Measurements from ENCODE around the gene ZC3H4. TPM values are rescaled to one million over a fixed set of nuclear protein-coding genes. Genes with fewer than 3 reads are reported as not detected.

ZC3H4 gene
- total and polyA plus RNA-seq, 4 donors = 2.9 to 11.8 (median 6.3) TPM

GRCh38 chr19:47111682-47112165 lies 1.9 kb downstream of the ZC3H4 start (continued):
- no peak for TF ChIP-seq REST (IDR thresholded peaks at IDR 0.05)

GRCh38 chr19:47111006-47111621 lies 2.5 kb downstream of the ZC3H4 start:
- TF ChIP-seq SP1 (IDR thresholded peaks at IDR 0.05) = no peak
- TF ChIP-seq EGR1 (IDR thresholded peaks at IDR 0.05; ENCODE audit: low read depth in 2 of 2) = no peak
- TF ChIP-seq ATF3 (IDR thresholded peaks at IDR 0.05) = no peak
- TF ChIP-seq HNF4G (IDR thresholded peaks at IDR 0.05) = no peak
- TF ChIP-seq YY1 (IDR thresholded peaks at IDR 0.05) = peak; percentile 14
- DNase-seq (ENCODE audit: low spot score) = peak; percentile 77
- Histone ChIP-seq H3K27ac (ENCODE audit: low read depth in 1 of 2, low read length in 2 of 2) (peak overlapping the region; percentile 99), H3K27me3 (ENCODE audit: control insufficient read depth in 4 of 4, insufficient read depth in 4 of 4, low read length in 3 of 4) (no peaks in the 10 kb centered on the region), H3K4me3 (ENCODE audit: low read depth in 1 of 3, low read length in 3 of 3) (peak overlapping the region; percentile 80 to 97 (median 87)), H3K4me1 (ENCODE audit: control insufficient read depth in 4 of 4, insufficient read depth in 4 of 4, low read length in 3 of 4) (peaks cover 2 to 37% (median 16%) of the 10 kb centered on the region in 4 donors), H3K9ac (ENCODE audit: low read depth in 1 of 2, low read length in 2 of 2) (peak overlapping the region; percentile 84 to 98), H3K9me3 (ENCODE audit: control insufficient read depth in 4 of 4, low read length in 3 of 4) (no peaks in the 10 kb centered on the region), H3K36me3 (ENCODE audit: control insufficient read depth in 4 of 4, insufficient read depth in 3 of 4, low read depth in 1 of 4, low read length in 3 of 4) (peaks cover 0 to 4% (median 2%) of the 10 kb centered on the region in 4 donors)
- 33% methylated on average over 35 of the region's 35 CpGs for WGBS

- H3K27ac ChIP-seq (ENCODE audit: low read depth in 1 of 2, low read length in 2 of 2) = peak overlapping the region; percentile 99
- peaks cover 0 to 4% (median 2%) of the 10 kb centered on the region in 4 donors for H3K36me3 ChIP-seq (ENCODE audit: control insufficient read depth in 4 of 4, insufficient read depth in 3 of 4, low read depth in 1 of 4, low read length in 3 of 4)
- no peaks in the 10 kb centered on the region for H3K9me3 ChIP-seq (ENCODE audit: control insufficient read depth in 4 of 4, low read length in 3 of 4)
- TF ChIP-seq HNF4A (conservative IDR thresholded peaks at IDR 0.05) = no peak
- TF ChIP-seq FOXA1 (IDR thresholded peaks at IDR 0.05) = no peak
- TF ChIP-seq TAF1 (conservative IDR thresholded peaks at IDR 0.05) = no peak
- no peak for TF ChIP-seq RAD21 (IDR thresholded peaks at IDR 0.05)
- no peak for TF ChIP-seq ZBTB33 (IDR thresholded peaks at IDR 0.05)
- TF ChIP-seq FOXA2 (IDR thresholded peaks at IDR 0.05) = no peak
- TF ChIP-seq RXRA (IDR thresholded peaks at IDR 0.05) = no peak
- TF ChIP-seq CTCF (IDR thresholded peaks at IDR 0.05; ENCODE audit: low read depth, low read length, missing input control) = no peak
- no peak for TF ChIP-seq REST (IDR thresholded peaks at IDR 0.05)
- TF ChIP-seq HNF4G (IDR thresholded peaks at IDR 0.05) = no peak
- no peak for TF ChIP-seq SP1 (IDR thresholded peaks at IDR 0.05)
- TF ChIP-seq JUND (IDR thresholded peaks at IDR 0.05) = no peak
- TF ChIP-seq MAX (IDR thresholded peaks at IDR 0.05) = no peak
- TF ChIP-seq ATF3 (IDR thresholded peaks at IDR 0.05) = no peak
- no peak for TF ChIP-seq NR2F2 (IDR thresholded peaks at IDR 0.05)
- no peak for TF ChIP-seq GABPA (IDR thresholded peaks at IDR 0.05 in 1 of 2, conservative IDR thresholded peaks at IDR 0.05 in 1 of 2)
- peak overlapping the region; percentile 80 to 97 (median 87) for H3K4me3 ChIP-seq (ENCODE audit: low read depth in 1 of 3, low read length in 3 of 3)
- peak overlapping the region; percentile 84 to 98 for H3K9ac ChIP-seq (ENCODE audit: low read depth in 1 of 2, low read length in 2 of 2)
- no peaks in the 10 kb centered on the region for H3K27me3 ChIP-seq (ENCODE audit: control insufficient read depth in 4 of 4, insufficient read depth in 4 of 4, low read length in 3 of 4)
- 53% methylated on average over 12 of the region's 12 CpGs for WGBS
- H3K4me1 ChIP-seq (ENCODE audit: control insufficient read depth in 4 of 4, insufficient read depth in 4 of 4, low read length in 3 of 4) = peaks cover 2 to 41% (median 17%) of the 10 kb centered on the region in 4 donors
- DNase-seq (ENCODE audit: low spot score) = no peak
These were observed 3.0 kb downstream of the ZC3H4 start for GRCh38 chr19:47110521-47111005.

Measured in liver (tissue), 9 donors.